ENCODE data around the gene EAF2.

Gene EAF2

DNA sequence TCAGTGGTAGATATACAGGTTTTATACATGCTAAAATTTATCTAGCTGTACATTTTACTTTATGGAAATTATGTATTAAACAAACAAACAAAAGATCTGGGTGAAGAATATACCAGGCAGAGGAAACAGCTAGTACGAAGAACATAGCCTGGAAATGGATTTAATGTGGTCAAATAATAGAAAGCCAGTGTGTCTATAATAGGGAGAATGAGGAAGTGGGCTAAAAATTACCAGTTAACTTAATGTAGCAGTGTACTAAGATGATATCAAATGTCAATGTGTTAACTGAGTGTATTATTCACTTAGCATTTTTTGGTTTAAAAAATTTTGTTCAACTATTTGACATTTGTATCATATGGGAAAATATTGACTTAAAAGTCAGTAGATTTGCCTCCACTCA is 36.4 kb downstream of the EAF2 start:
- in situ Hi-C loops (cut with HindIII; ENCODE audit: low pct_unique_long_range_greater_than_20kb, low sequenced_read_pairs): no loop called here
- no peak for DNase-seq (ENCODE audit: low read depth in 1 of 2, low spot score in 1 of 2)
- no peak for TF ChIP-seq JUND (IDR thresholded peaks at IDR 0.05; ENCODE audit: low read depth)

- DNase-seq (ENCODE audit: low read depth in 1 of 2, low spot score in 1 of 2): no peak
- TF ChIP-seq JUND (IDR thresholded peaks at IDR 0.05; ENCODE audit: low read depth): no peak
- in situ Hi-C loops (cut with HindIII; ENCODE audit: low pct_unique_long_range_greater_than_20kb, low sequenced_read_pairs): no loop called here
Measured at GRCh38 chr3:121878411-121878810, 43.4 kb downstream of the EAF2 start.

DNA sequence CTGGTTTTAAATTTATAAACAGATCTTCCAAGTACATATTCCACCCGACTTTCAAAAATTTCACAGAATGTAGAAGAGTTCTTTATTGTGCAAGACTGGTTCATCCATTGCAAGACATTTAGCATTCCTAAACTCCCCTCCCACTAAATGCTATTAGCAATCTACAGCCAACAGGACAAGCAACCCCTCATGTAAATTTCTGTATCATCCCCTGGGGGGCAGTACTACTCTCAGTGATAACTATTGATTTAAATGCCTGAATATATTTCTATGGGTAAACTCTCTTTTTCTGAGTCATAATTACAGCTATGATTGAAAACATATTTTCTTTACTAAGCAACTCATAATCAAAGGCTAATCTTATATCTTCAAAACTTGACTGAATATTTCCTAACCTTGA is 48.5 kb downstream of the EAF2 start:
- TF ChIP-seq JUND (IDR thresholded peaks at IDR 0.05; ENCODE audit: low read depth): no peak
- peak; percentile 7 to 44 for DNase-seq (ENCODE audit: low read depth in 1 of 2, low spot score in 1 of 2)
- in situ Hi-C loops (cut with HindIII; ENCODE audit: low pct_unique_long_range_greater_than_20kb, low sequenced_read_pairs): no loop called here

DNA sequence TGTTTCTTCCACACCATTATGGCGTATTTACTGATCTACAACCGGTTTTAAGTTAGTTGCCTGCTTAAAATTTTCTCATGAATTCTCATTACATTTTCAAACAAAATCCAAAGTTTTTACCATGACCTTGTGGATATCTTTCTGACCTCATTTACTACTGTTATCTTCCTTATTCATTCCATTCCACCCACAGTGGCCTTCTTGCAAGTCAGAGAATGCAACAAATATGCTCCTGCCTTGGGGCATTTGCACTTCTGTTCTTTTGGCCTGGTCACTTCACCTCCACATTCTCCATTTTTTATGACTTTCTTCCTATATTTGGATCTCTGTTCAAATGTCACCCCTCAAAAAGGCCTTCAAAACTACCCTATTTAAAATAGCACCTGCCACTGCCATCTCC is 50.4 kb downstream of the EAF2 start:
- in situ Hi-C loops (cut with HindIII; ENCODE audit: low pct_unique_long_range_greater_than_20kb, low sequenced_read_pairs): no loop called here
- no peak for DNase-seq (ENCODE audit: low read depth in 1 of 2, low spot score in 1 of 2)
- TF ChIP-seq JUND (IDR thresholded peaks at IDR 0.05; ENCODE audit: low read depth): no peak

DNA sequence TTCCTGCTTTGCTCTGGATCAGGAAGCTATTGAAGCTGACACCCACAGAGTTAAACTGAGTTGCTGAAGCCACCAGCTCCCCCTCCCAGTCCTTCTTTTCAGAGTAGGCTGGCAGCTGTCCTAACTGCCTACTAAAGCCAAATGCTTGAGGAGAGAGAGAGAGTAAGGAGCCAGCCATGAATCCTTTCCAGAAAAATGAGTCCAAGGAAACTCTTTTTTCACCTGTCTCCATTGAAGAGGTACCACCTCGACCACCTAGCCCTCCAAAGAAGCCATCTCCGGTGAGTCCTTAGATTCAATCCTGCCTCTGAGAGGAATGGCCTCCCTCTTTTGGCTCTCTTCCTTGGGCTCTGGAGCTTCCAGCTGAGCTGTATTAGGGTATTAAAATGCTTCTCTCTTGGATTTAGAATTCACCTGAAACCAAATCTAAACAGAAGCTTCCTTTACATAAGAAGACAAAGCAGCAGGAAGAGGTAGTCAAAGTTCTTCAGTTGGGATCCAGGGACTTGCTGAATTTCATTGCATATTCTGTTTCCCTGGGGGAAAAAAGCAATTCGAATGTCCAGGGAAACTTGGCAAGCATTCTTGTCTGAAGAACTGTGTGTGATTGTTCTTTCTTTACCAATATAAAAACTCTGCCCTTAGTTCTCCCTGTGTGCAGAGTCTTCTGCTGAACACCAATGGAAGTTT is 59.4 kb downstream of the EAF2 start, which contains the start of gene SLC15A2:
TSS of gene SLC15A2 (plus strand) at position 101 of the 690 bp plus-strand sequence. CDS start at position 177, 76 bp downstream.
- TF ChIP-seq JUND (IDR thresholded peaks at IDR 0.05; ENCODE audit: low read depth): no peak

DNA sequence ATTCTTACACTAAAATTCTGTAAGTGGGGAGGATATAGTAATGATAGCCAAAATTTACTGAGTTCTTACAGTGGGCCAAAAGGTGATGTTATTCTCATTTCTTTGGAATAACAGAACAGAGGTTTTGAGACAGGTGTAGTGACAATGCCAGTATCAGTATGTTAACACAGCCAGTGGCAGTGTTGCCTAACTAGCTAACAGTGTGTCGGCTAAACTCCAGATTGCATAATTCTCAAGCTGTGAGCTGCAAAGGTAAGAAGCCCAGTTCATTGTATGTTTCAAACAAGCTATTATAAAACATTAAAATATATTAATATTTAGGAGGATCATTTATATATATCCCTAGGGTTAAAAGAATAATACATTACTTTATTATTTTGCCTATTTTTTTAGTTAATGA is 60.1 kb downstream of the EAF2 start:
- DNase-seq (ENCODE audit: low read depth in 1 of 2, low spot score in 1 of 2): no peak
- TF ChIP-seq JUND (IDR thresholded peaks at IDR 0.05; ENCODE audit: low read depth): no peak
- in situ Hi-C loops (cut with HindIII; ENCODE audit: low pct_unique_long_range_greater_than_20kb, low sequenced_read_pairs): no loop called here

More for the DNA sequence above, 59.4 kb downstream of the EAF2 start, which contains the start of gene SLC15A2:
- in situ Hi-C loops (cut with HindIII; ENCODE audit: low pct_unique_long_range_greater_than_20kb, low sequenced_read_pairs): no loop called here
- no peak for DNase-seq (ENCODE audit: low read depth in 1 of 2, low spot score in 1 of 2)

DNA sequence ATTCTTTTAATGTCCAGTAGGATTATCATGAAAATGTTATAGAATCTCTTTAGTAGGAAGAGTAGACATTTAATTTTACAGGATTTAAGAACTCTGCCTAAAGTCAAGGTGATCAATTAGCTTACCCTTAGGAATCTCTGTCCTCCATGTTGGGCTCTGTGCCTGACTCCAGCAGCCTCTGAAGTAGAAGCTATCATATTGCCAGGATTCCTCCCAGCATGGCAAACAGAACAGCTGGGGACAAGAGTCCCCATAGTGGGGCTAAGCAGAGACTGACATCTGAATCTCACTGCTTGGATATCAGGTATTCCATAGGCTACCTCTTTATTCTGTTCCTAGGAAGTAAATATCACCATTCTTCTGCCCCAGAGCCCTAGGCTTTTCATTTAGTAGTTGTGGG is 60.7 kb downstream of the EAF2 start:
- DNase-seq (ENCODE audit: low read depth in 1 of 2, low spot score in 1 of 2): no peak
- no peak for TF ChIP-seq JUND (IDR thresholded peaks at IDR 0.05; ENCODE audit: low read depth)
- in situ Hi-C loops (cut with HindIII; ENCODE audit: low pct_unique_long_range_greater_than_20kb, low sequenced_read_pairs): no loop called here

DNA sequence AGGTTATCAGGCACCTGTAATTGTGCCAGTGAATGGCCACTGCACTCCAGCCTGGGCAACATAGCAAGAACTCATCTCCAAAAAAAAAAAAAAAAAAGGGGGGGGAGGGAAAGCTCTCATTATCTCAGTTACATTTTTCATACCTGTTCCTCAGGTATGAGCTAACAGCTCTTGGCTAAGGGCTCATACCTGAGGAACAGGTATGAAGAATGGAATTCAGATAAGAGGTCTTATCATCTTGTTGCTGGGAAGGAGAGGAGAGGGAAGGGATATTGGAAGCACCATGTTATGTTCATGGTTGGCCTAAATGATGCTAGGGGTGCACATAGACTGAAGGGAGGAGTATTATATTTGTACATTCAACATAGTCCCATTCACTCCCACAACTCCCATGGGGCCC is 61.8 kb downstream of the EAF2 start:
- TF ChIP-seq JUND (IDR thresholded peaks at IDR 0.05; ENCODE audit: low read depth): no peak
- in situ Hi-C loops (cut with HindIII; ENCODE audit: low pct_unique_long_range_greater_than_20kb, low sequenced_read_pairs): no loop called here
- DNase-seq (ENCODE audit: low read depth in 1 of 2, low spot score in 1 of 2): no peak

- no peak for DNase-seq (ENCODE audit: low read depth in 1 of 2, low spot score in 1 of 2)
- in situ Hi-C loops (cut with HindIII; ENCODE audit: low pct_unique_long_range_greater_than_20kb, low sequenced_read_pairs): no loop called here
- TF ChIP-seq JUND (IDR thresholded peaks at IDR 0.05; ENCODE audit: low read depth): no peak
Measured at GRCh38 chr3:121897296-121897695, 62.3 kb downstream of the EAF2 start.

- in situ Hi-C loops (cut with HindIII; ENCODE audit: low pct_unique_long_range_greater_than_20kb, low sequenced_read_pairs): no loop called here
- TF ChIP-seq JUND (IDR thresholded peaks at IDR 0.05; ENCODE audit: low read depth): no peak
- DNase-seq (ENCODE audit: low read depth in 1 of 2, low spot score in 1 of 2): no peak
Measured at GRCh38 chr3:121913305-121913990, 78.4 kb downstream of the EAF2 start.

- in situ Hi-C loops (cut with HindIII; ENCODE audit: low pct_unique_long_range_greater_than_20kb, low sequenced_read_pairs): no loop called here
- no peak for DNase-seq (ENCODE audit: low read depth in 1 of 2, low spot score in 1 of 2)
- no peak for TF ChIP-seq JUND (IDR thresholded peaks at IDR 0.05; ENCODE audit: low read depth)
Measured at GRCh38 chr3:121914081-121914998, 79.3 kb downstream of the EAF2 start.

DNA sequence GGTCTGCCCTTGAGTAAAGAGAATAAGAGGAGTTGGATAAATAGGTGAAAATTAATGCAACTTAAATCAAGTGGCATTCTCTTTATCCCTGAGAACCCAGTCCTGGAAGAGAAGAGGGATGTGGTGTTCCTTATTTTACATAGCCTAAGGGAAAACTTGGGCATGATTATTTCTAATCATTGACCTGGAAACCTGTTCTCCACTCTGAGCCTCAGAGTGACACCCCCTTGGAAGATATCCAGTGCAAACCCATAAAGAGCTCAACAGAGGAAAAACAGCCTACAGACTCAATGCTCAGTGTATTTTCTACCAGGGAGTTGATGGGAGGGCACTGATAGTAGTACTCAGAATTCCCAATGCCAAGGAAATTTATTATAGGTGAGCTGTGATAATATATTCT is 81.2 kb downstream of the EAF2 start:
- no peak for DNase-seq (ENCODE audit: low read depth in 1 of 2, low spot score in 1 of 2)
- TF ChIP-seq JUND (IDR thresholded peaks at IDR 0.05; ENCODE audit: low read depth): no peak
- in situ Hi-C loops (cut with HindIII; ENCODE audit: low pct_unique_long_range_greater_than_20kb, low sequenced_read_pairs): no loop called here
